Activated CD4-positive, alpha-beta T cell treated with anti-CD3 and anti-CD28 coated beads for 48 hours (primary cell): ENCODE measurements around the gene COG5.

Experiments used
- DNase-seq: peaks from one replicate; pipeline ENCODE4 v3.0.0-alpha.2; 2020

The COG5 gene

DNA sequence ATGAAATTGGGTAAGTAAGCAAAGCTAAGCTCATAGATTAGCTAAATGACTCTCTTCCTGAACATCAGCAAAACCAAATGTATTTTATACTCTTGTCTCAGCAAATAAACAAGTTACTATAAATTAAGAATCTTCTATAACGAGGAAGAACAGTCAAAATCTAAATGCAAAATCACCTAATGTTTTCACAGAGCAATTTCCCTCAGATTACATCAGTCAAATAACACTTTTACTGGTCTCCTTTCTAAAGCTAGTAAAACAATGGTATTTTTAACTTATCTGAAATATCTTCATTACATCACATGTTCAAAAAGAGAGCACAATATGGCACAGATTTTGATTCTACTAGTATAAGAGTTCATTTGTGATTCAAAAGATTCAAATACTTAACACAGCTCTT lies 110.3 kb downstream of the COG5 start:
- no peak for DNase-seq

DNA sequence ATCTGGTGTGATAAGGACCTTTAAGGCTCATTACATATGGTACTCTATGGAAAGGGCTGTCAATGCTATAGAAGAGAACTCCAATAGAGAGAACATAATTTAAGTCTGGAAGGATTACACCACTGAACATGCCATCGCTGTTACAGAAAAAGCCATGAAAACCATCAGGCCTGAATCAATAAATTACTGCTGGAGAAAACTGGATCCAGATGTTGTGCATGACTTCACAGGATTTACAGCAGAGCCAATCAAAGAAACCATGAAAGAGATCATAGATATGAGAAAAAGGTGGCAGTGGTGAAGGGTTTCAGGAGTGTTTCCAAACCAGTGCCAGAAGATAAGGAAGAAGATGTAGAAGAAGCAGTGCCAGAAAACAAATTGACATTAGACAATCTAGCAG lies 112.8 kb downstream of the COG5 start:
- no peak for DNase-seq

DNA sequence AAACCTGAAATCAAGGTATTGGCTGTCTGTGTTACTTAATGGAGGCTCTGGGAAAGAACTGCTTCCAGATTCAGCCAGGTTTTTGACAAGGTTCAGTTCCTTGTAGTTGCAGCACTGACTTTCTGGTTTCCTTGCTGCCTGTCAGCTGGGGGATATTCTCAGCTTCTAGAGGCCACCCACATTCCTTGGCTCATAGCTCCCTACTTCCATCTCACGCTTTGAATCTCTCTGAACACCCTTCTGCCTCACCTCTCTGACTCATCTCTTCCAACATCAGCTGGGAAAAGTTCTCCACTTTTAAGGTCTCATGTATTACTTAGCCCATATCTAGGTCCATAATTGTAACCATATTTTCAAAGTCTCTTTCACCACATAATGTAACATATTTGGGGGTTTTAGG lies 116.7 kb downstream of the COG5 start:
- no peak for DNase-seq

DNA sequence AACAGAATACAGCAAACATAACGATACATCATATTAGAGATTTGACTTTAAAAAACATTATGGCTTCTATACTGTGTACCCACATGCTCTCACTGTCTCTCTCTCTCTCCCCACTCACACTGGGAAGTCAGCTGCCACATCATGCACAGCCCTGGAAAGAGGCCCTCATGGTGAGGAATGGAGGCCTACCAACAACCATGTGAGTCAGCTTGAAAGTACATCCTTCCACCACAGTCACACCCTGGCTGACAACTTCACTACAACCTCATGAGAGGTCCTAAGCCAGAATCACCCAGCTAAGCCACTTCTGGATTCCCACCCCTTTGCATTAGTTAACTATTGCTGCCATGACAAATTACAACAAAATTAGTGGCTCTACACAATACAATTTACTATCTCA lies 117.2 kb downstream of the COG5 start:
- DNase-seq: peak; percentile 41

DNA sequence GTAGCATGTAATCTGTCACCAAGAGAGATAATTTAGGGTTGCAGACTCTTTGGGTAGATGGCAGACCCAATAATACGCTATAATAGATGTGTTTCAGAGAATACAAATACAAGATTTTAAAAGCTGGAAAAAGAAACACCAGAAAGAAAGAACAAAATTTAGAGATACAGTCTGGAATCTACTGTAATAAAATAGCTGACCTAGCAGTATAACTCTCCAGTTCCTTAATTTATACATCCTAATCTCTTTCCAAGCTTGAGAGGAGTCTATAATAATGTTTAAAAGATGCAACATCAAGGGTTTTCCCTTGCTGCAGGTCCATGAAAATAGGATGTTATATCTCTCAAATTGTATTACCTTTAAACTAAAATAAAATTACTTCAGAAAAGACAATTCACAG lies 121.0 kb downstream of the COG5 start:
- DNase-seq: no peak

DNA sequence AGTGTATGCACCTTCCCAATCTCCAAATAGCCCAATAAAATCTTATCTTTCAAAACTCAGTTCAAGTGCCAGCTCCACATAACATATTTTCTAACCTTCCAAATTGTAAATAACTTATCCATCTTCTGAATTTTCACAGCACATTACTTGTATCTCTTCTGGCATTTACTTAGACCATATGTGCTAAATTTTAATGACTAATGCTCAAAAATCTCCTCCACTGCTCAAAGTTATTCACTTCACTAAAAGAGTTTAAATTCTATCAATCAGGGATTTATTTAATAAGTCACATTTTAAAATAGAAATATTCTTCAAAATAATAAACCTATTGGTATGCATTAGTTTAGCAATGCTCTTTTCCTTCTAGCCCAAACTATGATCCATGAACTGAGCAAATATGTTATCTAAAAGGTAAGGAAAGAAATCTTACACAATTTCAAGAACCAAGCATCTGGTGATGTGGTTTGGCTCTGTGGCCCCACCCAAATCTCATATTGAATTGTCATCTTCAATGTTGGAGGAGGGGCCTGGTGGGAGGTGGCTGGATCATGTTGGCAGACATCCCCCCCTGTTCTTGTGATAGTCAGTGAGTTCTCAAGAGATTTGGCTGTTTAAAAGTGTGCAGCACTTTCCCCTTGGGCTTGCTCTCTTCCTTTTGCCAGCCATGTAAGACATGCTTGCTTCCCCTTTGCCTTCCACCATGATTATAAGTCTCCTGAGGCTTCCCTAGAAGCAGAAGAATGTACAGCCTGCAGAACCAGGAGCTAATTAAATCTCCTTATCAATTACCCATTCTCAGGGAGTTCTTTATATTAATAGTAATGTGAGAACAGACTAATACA lies 121.9 kb downstream of the COG5 start:
- DNase-seq: no peak

DNA sequence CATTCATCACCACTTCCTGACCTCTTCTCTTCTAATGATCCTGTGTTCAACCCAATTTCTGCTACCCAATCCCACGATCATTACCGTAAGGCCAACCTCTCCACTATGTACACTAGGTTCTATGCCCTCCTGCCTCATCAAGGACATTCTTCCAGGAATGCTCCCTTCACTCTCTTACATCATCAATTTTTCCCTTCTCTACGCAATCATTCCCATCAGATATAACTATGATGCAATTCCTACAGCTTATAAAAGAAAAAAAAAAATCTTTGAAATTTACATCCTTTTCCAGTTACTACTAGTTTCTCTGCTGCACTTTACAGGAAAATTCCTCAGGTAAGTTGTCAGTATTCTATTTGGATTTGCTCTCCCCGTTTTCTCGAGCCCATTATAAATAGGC lies 124.7 kb downstream of the COG5 start:
- DNase-seq: no peak

DNA sequence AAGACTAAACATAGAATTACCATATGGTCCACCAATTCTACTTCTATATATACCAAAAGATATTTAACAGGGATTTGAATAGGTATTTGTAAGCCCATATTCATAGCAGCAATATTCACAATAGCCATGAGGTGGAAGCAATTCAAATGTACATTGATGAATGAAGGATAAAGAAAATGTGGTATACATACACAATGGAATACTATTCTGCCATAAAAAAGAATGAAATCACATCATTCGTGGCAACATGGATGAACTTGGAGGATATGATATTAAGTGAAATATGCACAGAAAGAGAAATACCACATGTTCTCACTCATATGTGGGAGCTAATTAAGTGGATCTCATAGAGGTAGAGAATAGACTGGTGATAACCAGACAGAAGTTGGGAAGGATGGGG lies 128.0 kb downstream of the COG5 start:
- no peak for DNase-seq

DNA sequence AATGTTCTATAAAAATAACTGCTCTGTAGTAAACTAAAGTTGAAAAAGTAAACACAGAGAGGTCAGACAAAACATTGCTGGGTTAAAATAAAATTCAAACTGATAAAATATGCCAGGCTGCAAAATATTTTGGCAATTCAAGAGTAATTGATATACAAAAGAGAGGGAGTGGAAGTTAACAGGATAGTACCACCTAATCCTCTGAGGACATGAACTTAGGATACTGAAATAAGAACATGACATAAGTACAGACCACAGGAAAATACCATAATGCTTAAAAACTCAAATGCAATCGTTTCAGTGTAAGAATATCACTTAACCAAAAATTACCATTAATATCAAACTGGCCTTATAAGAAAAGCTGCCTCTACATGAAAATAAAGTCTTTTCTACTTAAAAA lies 131.5 kb downstream of the COG5 start:
- DNase-seq: no peak

DNA sequence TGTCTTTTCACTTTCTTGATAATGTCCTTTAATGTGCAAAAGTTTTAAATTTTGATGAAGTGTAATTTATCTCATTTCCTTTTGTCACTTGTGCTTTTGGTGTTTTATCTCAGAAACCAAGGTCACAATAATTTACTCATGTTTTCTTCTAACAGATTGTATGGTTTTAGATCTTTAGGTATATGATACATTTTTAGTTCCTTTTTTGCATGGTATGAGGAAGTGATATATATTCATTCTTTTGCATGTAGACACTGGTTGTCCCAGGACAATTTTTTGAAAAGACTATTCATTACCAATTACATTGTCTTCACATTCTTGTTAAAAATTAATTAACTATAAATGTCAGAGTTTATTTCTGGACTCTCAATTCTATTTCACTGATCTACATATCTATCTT lies 133.7 kb downstream of the COG5 start:
- no peak for DNase-seq

DNA sequence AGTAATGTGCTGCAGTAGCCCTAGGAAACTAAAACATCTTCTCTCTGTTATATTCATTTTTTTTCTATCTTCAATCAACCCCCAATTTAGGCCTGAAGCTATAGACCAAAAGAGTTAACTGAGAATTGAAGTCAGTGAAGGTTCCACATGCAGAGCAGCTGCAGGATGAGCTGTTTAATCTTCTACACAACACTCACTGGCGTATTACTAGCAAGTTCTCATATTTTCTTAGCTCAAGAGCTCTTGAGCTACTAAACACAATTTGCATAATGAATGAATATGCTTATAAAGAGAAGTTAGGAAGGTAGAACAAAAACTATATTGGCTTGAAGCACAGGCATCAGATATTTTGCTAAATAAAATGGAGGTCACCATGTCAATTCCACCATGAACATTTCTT lies 135.1 kb downstream of the COG5 start:
- no peak for DNase-seq

DNA sequence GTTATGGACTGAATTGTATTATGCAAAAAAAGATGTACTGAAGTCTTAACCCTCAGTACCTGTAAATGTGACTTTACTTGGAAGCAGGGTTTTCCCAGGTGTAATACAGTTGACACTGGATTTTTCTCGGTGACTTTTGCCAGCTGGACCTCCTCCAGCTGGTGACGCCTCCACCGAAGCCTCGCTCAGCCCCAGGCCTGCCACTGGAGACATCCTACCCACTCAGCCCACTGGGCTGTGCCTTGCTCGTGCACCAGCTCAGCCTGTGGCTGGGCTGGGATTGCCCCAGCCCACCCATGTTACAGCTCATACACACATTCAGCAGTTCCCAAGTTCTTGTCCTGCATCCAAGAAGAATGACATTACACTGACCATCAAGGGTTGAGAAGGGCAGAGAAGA lies 136.3 kb downstream of the COG5 start:
- DNase-seq: no peak

DNA sequence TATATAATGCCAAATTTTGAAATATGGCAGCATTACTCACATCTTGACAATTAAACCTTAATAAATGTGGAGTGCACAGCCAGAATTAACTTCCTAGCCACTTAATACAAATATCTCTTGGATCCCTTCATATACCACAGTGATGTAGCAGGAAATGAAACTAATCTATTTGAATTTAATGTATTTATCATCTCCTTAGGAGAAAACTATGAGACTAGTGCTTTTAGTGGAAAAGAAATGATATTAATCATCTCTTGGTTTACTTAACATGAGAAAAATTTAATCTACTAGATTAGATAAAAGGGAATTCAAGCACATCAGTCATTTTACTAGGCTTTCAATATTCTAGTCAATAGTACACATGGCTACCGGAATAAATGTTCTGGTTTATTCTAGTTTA lies 149.5 kb downstream of the COG5 start:
- DNase-seq: no peak

DNA sequence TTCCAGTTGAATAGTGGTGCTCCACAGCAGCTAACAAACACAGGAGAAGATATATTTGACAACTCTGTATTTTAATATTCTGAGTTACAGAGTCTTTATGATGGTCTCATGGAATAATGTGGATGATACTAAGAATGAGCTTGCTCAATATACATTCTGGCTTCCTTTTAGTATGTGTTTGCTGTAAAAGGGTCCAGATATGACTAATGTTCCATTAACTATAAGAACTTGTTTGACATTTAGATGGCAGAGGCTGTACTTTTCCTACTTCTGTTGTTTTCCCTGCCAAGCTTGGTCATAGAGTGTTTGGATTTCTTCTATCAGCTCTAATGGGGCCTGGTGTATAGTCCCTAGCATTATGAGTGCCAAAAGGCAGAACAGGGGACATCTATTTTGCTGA lies 155.4 kb downstream of the COG5 start:
- DNase-seq: no peak

DNA sequence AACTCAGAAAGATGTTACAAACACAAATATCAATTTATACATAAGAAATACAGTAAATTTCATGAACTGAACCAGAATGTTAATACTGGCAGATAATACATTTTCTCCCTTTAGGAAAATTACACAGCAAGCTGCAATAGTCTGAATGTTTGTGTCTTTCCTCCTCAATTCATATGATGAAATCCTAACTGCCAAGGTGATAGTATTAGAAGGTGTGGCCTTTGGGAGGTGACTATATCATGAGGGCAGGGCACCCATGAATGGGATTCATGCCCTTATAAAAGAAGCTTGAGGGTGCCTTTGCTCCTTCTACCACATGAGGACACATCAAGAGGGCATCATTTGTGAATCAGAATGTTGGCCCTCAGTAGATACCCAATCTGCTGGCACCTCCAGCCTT lies 158.2 kb downstream of the COG5 start:
- no peak for DNase-seq

DNA sequence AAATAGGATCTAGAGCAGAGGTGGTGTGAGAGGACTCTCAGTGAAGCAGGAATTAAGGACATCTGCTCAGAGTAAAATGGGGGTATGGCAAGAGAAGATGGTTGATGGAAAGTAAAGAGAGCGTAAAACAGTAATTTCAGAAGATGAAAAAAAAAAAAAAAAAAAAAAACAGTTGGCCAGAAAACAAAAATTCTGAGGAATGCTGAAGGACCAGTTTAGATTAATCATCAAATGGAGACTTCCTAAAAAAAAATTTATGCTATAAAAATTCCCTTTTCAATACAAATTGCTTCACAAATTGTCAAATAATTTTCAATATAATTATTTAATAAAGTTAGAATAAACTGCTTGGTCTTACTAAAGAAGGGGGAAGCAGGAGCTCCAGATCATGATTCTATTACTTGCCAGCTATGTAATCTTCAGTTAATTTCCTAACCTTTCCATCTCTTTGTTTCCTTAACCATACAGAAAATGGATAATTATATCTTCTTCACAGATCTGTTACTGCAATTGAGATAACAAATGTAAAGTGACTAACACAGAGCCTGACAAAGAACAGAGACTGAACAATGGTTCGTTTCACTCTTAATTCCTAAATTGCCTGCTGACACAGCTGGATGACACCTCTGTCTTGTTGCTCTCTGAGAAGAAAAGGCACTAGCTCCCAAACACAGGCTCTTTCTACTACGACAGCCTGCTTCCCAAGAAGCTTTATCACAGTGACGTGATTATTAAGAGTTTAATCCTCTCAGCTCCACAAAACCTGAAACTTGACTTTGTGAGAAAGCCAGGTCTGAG lies 158.8 kb downstream of the COG5 start:
- DNase-seq: no peak

DNA sequence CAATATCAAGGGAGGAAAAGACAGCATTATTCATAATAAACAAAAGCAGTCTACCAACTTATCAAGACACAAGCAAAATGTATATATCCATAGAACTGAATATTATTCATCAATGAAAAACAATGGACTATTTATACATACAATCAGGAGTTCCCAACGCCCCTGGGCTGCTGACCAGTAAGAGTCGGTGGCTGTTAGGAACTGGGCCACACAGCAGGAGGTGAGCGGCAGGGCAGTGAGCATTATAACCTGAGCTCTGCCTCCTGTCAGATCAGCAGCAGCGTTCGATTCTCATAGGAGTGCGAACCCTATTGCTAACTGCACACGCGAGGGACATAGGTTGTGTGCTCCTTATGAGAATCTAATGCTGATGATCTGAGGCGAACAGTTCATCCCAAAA lies 165.6 kb downstream of the COG5 start:
- DNase-seq: no peak

DNA sequence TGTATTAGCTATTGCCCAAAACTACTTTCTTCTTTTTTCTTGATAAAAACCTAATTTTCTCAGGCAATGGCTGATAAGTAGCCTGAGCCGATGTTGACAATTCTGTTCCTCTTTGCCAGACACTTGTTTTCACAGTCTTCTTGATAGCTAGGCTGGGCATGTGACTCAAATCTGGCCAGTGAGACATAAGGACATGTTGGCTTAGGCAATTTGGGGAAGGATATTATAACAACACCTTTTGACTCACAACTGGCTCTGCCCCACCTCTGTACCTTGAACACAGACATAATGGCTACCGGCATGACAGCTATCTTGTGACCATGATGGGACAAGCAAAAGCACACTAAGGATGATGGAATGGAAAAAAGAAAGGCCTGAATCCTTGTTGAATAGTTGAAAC lies 166.7 kb downstream of the COG5 start:
- DNase-seq: no peak

DNA sequence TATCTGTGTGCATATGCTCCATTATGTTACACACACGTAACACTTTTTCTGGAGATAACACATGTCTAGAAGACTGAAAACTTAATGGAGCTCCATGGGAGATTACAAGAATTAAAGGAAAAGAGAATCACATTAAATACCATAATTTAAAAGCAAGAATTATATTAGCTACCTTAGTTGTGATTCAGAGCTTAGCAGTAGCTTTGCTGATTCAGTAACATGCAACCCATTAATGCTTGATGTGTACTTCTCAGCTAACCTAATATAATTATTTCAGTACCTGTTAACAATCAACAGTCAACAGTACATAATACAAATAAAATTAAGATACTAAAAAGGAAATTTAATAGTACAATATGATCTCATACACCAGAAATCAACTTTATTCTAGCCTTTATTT lies 167.6 kb downstream of the COG5 start:
- no peak for DNase-seq

DNA sequence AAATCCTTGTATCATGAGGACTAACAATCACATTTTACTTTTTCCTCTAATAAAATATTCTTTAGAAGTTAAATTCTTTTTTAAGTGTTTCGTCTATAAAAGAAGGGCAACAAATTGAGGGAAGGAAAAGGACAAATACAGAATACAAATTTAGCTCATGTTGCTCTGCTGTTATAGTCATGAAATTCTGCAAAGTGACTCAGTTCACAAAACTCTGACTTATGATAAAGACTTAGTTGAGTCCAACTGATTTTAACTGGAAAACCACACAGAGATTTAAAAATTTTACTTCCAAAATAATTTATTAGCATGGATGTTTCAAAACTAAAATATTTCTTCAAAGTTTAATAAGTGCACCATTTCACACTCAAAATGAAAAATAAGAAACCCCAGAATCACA lies 168.9 kb downstream of the COG5 start:
- no peak for DNase-seq

DNA sequence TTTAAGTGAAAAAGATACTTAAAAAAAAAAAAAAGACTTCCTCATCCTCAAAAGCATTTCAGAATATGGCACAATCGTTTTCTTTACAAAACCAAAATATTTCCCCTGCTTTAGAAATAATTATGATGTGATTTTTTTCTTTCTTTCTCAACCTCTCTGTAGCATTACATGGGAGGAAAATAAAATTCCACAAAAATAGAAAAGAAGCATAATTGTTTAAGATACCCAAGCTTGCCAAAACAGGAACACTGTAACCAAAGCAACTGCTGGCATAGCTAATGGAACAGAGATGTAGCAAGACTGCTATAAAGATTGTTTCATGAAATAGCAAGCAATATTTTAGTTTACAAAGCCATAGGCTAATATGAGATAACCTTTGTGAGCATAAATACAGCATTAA lies 169.4 kb downstream of the COG5 start:
- no peak for DNase-seq

DNA sequence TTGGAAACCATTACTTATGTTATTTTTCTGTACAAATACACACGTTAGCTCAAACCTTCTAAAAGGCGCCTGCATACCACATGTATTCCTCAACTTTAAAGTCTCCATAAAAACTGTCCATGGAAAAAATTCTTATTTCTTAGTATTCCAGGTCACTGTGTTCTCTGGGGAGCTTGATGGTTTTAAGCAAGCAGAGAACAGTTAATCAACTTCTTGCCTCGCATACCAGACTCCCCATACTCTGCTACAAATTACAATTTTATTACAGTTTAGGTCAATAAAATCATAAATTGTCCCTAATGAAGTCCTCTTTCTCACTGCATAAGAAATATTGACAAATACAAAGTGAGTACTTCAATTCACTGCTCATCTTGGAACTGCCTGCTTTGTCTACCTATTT lies 170.9 kb downstream of the COG5 start:
- DNase-seq: no peak

DNA sequence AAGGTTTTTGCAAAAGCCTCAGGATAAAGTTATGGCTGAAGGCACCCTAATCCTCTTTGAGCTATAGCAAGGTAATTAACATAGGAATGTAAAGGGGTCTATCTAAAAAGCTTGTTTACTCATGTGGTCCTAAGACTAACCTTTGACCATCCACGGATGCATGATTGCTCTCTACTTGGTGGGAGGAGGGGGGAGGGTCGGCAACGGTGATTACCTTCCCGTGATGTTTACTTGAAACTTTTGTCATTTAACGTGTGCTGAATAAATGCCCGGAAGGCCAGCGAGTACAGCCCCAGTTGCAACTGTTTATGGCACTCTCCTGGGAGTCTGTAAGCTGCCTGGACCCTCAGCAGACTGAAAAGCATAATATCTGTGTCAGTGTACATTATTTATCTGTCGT lies 172.8 kb downstream of the COG5 start:
- DNase-seq: no peak

DNA sequence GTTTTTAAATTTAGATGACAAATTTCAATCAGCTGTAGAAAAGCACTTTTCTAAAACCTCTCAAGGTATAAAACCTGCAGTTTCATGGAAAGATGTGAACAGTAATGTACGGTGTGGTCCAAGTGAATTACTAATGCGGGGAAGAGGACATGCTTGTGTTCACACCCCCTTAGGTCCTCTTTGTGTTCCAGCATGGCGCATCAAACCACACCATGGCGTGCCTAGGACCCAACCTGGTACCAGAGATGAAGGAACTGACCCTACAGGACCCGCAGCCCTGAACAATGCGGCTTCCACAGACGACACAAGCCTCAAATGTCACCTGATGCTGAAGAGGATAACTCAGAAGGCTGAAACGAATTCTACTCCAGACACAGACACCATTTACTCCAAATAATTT lies 175.1 kb downstream of the COG5 start:
- no peak for DNase-seq
